GM23338 (cell line): Measurements from ENCODE around the gene SMIM31. TPM values are rescaled to one million over a fixed set of nuclear protein-coding genes. Genes with fewer than 3 reads are reported as not detected.

Experiments used
- ATAC-seq: fragments of 200-7000 bp; cut with Tn5 transposase; 3 replicates; pipeline ENCODE4 v1.9.1; 2020
- DNase-seq: peaks from one replicate; pipeline ENCODE4 v3.0.0-alpha.2; 2015; ENCODE audit warnings: low spot score
- H2AFZ ChIP-seq: fragments of 200-600 bp; sonication (generic); 2 replicates; pipeline ENCODE4 v1.8.0; 2016; ENCODE audit warnings: antibody characterized with exemption, mild to moderate bottlenecking, moderate library complexity
- H3F3A ChIP-seq: fragments of 200-600 bp; sonication (generic); replicated peaks from 2 replicates; pipeline ENCODE4 v1.8.0; 2017; ENCODE audit warnings: antibody characterized with exemption, mixed run types, low read depth
- H3K27ac ChIP-seq: fragments of 200-600 bp; sonication (generic); 2 replicates; pipeline ENCODE4 v1.6.1; 2016; ENCODE audit warnings: low read depth
- H3K27me3 ChIP-seq: fragments of 200-600 bp; sonication (generic); 2 replicates; pipeline ENCODE4 v1.8.0; 2016; ENCODE audit warnings: mild to moderate bottlenecking, mixed run types, moderate library complexity; ENCODE audit not compliant: insufficient read depth
- H3K36me3 ChIP-seq: fragments of 200-600 bp; sonication (generic); 2 replicates; pipeline ENCODE4 v1.8.0; 2016; ENCODE audit warnings: mild to moderate bottlenecking; ENCODE audit not compliant: insufficient read depth
- H3K4me1 ChIP-seq: fragments of 200-600 bp; sonication (generic); 2 replicates; pipeline ENCODE4 v1.8.0; 2016; ENCODE audit warnings: mild to moderate bottlenecking, moderate library complexity; ENCODE audit not compliant: insufficient read depth
- H3K4me2 ChIP-seq: fragments of 200-600 bp; sonication (generic); 2 replicates; pipeline ENCODE4 v1.7.1; 2017; ENCODE audit warnings: mixed run types
- H3K4me3 ChIP-seq: fragments of 200-600 bp; sonication (generic); 2 replicates; pipeline ENCODE4 v1.6.1; 2016; ENCODE audit warnings: mixed run types
- H3K79me2 ChIP-seq: fragments of 200-600 bp; sonication (generic); replicated peaks from 2 replicates; pipeline ENCODE4 v1.8.0; 2017; ENCODE audit warnings: mild to moderate bottlenecking; ENCODE audit not compliant: insufficient read depth
- H3K9me2 ChIP-seq: fragments of 200-600 bp; sonication (generic); 2 replicates; pipeline ENCODE4 v1.8.0; 2017; ENCODE audit not compliant: insufficient read depth
- H4K20me1 ChIP-seq: fragments of 200-600 bp; sonication (generic); replicated peaks from 2 replicates; pipeline ENCODE4 v1.8.0; 2017; ENCODE audit warnings: mild to moderate bottlenecking; ENCODE audit not compliant: insufficient read depth
- H3K27ac Mint-ChIP-seq: 2 replicates; pipeline ENCODE4 v1.8.0; 2020; ENCODE audit warnings: inconsistent platforms, mild to moderate bottlenecking, moderate library complexity, mixed read lengths
- H3K27me3 Mint-ChIP-seq: 3 replicates; pipeline ENCODE4 v1.8.0; 2022; ENCODE audit warnings: low read depth, mild to moderate bottlenecking, moderate library complexity, mixed read lengths, inconsistent platforms; ENCODE audit not compliant: insufficient read depth, poor library complexity
- H3K36me3 Mint-ChIP-seq: 3 replicates; pipeline ENCODE4 v1.8.0; 2021; ENCODE audit warnings: low read depth, mild to moderate bottlenecking, inconsistent platforms, moderate library complexity, mixed read lengths
- H3K4me1 Mint-ChIP-seq: 3 replicates; pipeline ENCODE4 v1.8.0; 2020; ENCODE audit warnings: mild to moderate bottlenecking, inconsistent platforms, mixed read lengths
- H3K4me3 Mint-ChIP-seq: 3 replicates; pipeline ENCODE4 v1.8.0; 2021; ENCODE audit warnings: moderate library complexity, mild to moderate bottlenecking, inconsistent platforms, mixed read lengths
- H3K9me3 Mint-ChIP-seq: 3 replicates; pipeline ENCODE4 v1.8.0; 2020; ENCODE audit warnings: moderate library complexity, mild to moderate bottlenecking, inconsistent platforms, mixed read lengths
- CREB1 ChIP-seq: fragments of 250-450 bp; sonication (Bioruptor Pico); IDR thresholded peaks from 2 replicates; pipeline ENCODE4 v1.5.0; 2020; ENCODE audit warnings: low read depth, mild to moderate bottlenecking, moderate library complexity
- EZH2 ChIP-seq: fragments of 200-600 bp; sonication (generic); IDR thresholded peaks from one replicate; pipeline ENCODE4 v1.8.0; 2017; ENCODE audit warnings: antibody characterized with exemption, mild to moderate bottlenecking, low read depth; ENCODE audit not compliant: unreplicated experiment
- EZH2phosphoT487 ChIP-seq: fragments of 200-600 bp; sonication (generic); IDR thresholded peaks from one replicate; pipeline ENCODE4 v1.8.1; 2018; ENCODE audit warnings: antibody characterized with exemption; ENCODE audit not compliant: unreplicated experiment
- JUNB ChIP-seq: IDR thresholded peaks from one replicate; pipeline ENCODE4 v1.6.1; 2016; ENCODE audit warnings: antibody characterized with exemption; ENCODE audit not compliant: unreplicated experiment
- NANOG ChIP-seq: IDR thresholded peaks from 2 replicates; pipeline ENCODE4 v1.6.1; 2016; ENCODE audit warnings: antibody characterized with exemption, borderline replicate concordance
- POLR2AphosphoS5 ChIP-seq: IDR thresholded peaks from 2 replicates; pipeline ENCODE4 v1.6.1; 2016; ENCODE audit warnings: antibody characterized with exemption, low read depth
- STAT1 ChIP-seq: IDR thresholded peaks from one replicate; pipeline ENCODE4 v1.6.1; 2016; ENCODE audit warnings: antibody characterized with exemption; ENCODE audit not compliant: unreplicated experiment
- ZNF114 ChIP-seq: fragments of 250-450 bp; sonication (Bioruptor Pico); IDR thresholded peaks from 2 replicates; pipeline ENCODE4 v1.5.0; 2020; ENCODE audit warnings: mild to moderate bottlenecking, moderate library complexity
- ZNF331 ChIP-seq: fragments of 250-450 bp; sonication (Bioruptor Pico); IDR thresholded peaks from 2 replicates; pipeline ENCODE4 v1.5.0; 2020; ENCODE audit warnings: low read depth, mild to moderate bottlenecking, moderate library complexity
- polyA plus RNA-seq: library from polyadenylated mRNA; unstranded; fragments of >200 nt; fragmentation: Nextera tagmentation; extraction: Ambion mirVana; gene quantifications from 2 replicates; pipeline ENCODE4 v1.2.1, GENCODE V29; 2016
- total RNA-seq: library from RNA; depleted of rRNA; stranded (reverse); fragments of >200 nt; shearing (Covaris generic); gene quantifications from 2 replicates; pipeline ENCODE4 v1.2.3, GENCODE V29; 2014
- TF ChIP-seq, protein P1 (sequence below): fragments of 250-450 bp; sonication (Bioruptor Pico); IDR thresholded peaks from 2 replicates; pipeline ENCODE4 v1.5.0; 2020; ENCODE audit warnings: mild to moderate bottlenecking, moderate library complexity
- TF ChIP-seq, protein P2 (sequence below): IDR thresholded peaks from one replicate; pipeline ENCODE4 v1.6.1; 2018; ENCODE audit warnings: antibody characterized with exemption; ENCODE audit not compliant: unreplicated experiment
- TF ChIP-seq, protein P3 (sequence below), 2 experiments: fragments of 200-600 bp in 1 of 2; sonication (generic) in 1 of 2; conservative IDR thresholded peaks; 2 replicates each; pipeline versions ENCODE4 v1.5.1 to v1.6.1; 2016 to 2017; ENCODE audit warnings: antibody characterized with exemption in 2 of 2, low read depth in 2 of 2, mild to moderate bottlenecking in 2 of 2, moderate library complexity in 1 of 2
- TF ChIP-seq, protein P4 (sequence below): IDR thresholded peaks from 2 replicates; pipeline ENCODE4 v1.6.1; 2016; ENCODE audit warnings: antibody characterized with exemption

SMIM31 gene
- total and polyA plus RNA-seq, 2 experiments from 2014 or later, result not detected

- H3K27ac Mint-ChIP-seq, result no peak overlapping the region
- Histone ChIP-seq H3K27me3 (no peaks in the 10 kb centered on the region), H3K79me2 (no peaks in the 10 kb centered on the region), H3K4me1 (peaks cover 17% of the 10 kb centered on the region), H3K4me3 (no peak overlapping the region), H3K36me3 (no peaks in the 10 kb centered on the region), H3F3A (no peaks in the 10 kb centered on the region), H2AFZ (no peak overlapping the region), H3K4me2 (no peak overlapping the region), H3K27ac (no peak overlapping the region), H4K20me1 (no peaks in the 10 kb centered on the region), H3K9me2 (no peaks in the 10 kb centered on the region)
- DNase-seq, result peak; percentile 33
- no peak for TF ChIP-seq EZH2phosphoT487
- TF ChIP-seq ZNF331 (CRISPR knock-in tag), result no peak
- TF ChIP-seq CREB1, result no peak
- TF ChIP-seq EZH2, result no peak
- TF ChIP-seq, protein P1, sequence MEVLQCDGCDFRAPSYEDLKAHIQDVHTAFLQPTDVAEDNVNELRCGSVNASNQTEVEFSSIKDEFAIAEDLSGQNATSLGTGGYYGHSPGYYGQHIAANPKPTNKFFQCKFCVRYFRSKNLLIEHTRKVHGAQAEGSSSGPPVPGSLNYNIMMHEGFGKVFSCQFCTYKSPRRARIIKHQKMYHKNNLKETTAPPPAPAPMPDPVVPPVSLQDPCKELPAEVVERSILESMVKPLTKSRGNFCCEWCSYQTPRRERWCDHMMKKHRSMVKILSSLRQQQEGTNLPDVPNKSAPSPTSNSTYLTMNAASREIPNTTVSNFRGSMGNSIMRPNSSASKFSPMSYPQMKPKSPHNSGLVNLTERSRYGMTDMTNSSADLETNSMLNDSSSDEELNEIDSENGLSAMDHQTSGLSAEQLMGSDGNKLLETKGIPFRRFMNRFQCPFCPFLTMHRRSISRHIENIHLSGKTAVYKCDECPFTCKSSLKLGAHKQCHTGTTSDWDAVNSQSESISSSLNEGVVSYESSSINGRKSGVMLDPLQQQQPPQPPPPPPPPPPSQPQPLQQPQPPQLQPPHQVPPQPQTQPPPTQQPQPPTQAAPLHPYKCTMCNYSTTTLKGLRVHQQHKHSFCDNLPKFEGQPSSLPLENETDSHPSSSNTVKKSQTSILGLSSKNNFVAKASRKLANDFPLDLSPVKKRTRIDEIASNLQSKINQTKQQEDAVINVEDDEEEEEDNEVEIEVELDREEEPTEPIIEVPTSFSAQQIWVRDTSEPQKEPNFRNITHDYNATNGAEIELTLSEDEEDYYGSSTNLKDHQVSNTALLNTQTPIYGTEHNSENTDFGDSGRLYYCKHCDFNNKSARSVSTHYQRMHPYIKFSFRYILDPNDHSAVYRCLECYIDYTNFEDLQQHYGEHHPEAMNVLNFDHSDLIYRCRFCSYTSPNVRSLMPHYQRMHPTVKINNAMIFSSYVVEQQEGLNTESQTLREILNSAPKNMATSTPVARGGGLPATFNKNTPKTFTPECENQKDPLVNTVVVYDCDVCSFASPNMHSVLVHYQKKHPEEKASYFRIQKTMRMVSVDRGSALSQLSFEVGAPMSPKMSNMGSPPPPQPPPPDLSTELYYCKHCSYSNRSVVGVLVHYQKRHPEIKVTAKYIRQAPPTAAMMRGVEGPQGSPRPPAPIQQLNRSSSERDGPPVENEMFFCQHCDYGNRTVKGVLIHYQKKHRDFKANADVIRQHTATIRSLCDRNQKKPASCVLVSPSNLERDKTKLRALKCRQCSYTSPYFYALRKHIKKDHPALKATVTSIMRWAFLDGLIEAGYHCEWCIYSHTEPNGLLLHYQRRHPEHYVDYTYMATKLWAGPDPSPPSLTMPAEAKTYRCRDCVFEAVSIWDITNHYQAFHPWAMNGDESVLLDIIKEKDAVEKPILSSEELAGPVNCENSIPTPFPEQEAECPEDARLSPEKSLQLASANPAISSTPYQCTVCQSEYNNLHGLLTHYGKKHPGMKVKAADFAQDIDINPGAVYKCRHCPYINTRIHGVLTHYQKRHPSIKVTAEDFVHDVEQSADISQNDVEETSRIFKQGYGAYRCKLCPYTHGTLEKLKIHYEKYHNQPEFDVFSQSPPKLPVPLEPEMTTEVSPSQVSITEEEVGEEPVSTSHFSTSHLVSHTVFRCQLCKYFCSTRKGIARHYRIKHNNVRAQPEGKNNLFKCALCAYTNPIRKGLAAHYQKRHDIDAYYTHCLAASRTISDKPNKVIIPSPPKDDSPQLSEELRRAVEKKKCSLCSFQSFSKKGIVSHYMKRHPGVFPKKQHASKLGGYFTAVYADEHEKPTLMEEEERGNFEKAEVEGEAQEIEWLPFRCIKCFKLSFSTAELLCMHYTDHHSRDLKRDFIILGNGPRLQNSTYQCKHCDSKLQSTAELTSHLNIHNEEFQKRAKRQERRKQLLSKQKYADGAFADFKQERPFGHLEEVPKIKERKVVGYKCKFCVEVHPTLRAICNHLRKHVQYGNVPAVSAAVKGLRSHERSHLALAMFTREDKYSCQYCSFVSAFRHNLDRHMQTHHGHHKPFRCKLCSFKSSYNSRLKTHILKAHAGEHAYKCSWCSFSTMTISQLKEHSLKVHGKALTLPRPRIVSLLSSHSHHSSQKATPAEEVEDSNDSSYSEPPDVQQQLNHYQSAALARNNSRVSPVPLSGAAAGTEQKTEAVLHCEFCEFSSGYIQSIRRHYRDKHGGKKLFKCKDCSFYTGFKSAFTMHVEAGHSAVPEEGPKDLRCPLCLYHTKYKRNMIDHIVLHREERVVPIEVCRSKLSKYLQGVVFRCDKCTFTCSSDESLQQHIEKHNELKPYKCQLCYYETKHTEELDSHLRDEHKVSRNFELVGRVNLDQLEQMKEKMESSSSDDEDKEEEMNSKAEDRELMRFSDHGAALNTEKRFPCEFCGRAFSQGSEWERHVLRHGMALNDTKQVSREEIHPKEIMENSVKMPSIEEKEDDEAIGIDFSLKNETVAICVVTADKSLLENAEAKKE, result no peak
- TF ChIP-seq, protein P2, sequence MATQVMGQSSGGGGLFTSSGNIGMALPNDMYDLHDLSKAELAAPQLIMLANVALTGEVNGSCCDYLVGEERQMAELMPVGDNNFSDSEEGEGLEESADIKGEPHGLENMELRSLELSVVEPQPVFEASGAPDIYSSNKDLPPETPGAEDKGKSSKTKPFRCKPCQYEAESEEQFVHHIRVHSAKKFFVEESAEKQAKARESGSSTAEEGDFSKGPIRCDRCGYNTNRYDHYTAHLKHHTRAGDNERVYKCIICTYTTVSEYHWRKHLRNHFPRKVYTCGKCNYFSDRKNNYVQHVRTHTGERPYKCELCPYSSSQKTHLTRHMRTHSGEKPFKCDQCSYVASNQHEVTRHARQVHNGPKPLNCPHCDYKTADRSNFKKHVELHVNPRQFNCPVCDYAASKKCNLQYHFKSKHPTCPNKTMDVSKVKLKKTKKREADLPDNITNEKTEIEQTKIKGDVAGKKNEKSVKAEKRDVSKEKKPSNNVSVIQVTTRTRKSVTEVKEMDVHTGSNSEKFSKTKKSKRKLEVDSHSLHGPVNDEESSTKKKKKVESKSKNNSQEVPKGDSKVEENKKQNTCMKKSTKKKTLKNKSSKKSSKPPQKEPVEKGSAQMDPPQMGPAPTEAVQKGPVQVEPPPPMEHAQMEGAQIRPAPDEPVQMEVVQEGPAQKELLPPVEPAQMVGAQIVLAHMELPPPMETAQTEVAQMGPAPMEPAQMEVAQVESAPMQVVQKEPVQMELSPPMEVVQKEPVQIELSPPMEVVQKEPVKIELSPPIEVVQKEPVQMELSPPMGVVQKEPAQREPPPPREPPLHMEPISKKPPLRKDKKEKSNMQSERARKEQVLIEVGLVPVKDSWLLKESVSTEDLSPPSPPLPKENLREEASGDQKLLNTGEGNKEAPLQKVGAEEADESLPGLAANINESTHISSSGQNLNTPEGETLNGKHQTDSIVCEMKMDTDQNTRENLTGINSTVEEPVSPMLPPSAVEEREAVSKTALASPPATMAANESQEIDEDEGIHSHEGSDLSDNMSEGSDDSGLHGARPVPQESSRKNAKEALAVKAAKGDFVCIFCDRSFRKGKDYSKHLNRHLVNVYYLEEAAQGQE, result no peak
- TF ChIP-seq, protein P3, sequence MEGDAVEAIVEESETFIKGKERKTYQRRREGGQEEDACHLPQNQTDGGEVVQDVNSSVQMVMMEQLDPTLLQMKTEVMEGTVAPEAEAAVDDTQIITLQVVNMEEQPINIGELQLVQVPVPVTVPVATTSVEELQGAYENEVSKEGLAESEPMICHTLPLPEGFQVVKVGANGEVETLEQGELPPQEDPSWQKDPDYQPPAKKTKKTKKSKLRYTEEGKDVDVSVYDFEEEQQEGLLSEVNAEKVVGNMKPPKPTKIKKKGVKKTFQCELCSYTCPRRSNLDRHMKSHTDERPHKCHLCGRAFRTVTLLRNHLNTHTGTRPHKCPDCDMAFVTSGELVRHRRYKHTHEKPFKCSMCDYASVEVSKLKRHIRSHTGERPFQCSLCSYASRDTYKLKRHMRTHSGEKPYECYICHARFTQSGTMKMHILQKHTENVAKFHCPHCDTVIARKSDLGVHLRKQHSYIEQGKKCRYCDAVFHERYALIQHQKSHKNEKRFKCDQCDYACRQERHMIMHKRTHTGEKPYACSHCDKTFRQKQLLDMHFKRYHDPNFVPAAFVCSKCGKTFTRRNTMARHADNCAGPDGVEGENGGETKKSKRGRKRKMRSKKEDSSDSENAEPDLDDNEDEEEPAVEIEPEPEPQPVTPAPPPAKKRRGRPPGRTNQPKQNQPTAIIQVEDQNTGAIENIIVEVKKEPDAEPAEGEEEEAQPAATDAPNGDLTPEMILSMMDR (conservative IDR thresholded peaks at IDR 0.05; ENCODE audit: low read depth in 2 of 2), result no peak
- no peak for TF ChIP-seq ZNF114 (CRISPR knock-in tag)
- TF ChIP-seq, protein P4, sequence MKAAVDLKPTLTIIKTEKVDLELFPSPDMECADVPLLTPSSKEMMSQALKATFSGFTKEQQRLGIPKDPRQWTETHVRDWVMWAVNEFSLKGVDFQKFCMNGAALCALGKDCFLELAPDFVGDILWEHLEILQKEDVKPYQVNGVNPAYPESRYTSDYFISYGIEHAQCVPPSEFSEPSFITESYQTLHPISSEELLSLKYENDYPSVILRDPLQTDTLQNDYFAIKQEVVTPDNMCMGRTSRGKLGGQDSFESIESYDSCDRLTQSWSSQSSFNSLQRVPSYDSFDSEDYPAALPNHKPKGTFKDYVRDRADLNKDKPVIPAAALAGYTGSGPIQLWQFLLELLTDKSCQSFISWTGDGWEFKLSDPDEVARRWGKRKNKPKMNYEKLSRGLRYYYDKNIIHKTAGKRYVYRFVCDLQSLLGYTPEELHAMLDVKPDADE, result no peak
- no peak for TF ChIP-seq POLR2AphosphoS5
- no peak for TF ChIP-seq STAT1
- TF ChIP-seq JUNB, result no peak
- no peak; the same call in 1 of the 2 replicates for TF ChIP-seq NANOG
- ATAC-seq, result peak; percentile 73
- no peak overlapping the region for H3K4me3 Mint-ChIP-seq
- peaks cover 9% of the 10 kb centered on the region; the same call in 2 of the 3 replicates for H3K4me1 Mint-ChIP-seq
- H3K36me3 Mint-ChIP-seq, result peaks cover 8% of the 10 kb centered on the region; the same call in 1 of the 3 replicates
- H3K27me3 Mint-ChIP-seq, result no peaks in the 10 kb centered on the region
- peaks cover 5% of the 10 kb centered on the region; the same call in 2 of the 3 replicates for H3K9me3 Mint-ChIP-seq
These were observed 35.1 kb downstream of the SMIM31 start for GRCh38 chr4:164789047-164789446.
